ENCODE results near the gene PALM2AKAP2. TPM values are rescaled to one million over a fixed set of nuclear protein-coding genes. Genes with fewer than 3 reads are reported as not detected.

Gene PALM2AKAP2
- total RNA-seq, 1 experiment from 2014 or later, result 1.1 TPM

GRCh38 chr9:109765830-109766229, 14.2 kb upstream of the PALM2AKAP2 start:
- no peaks in the 10 kb centered on the region for H3K27me3 ChIP-seq (ENCODE audit: control insufficient read depth, insufficient read depth, low read length)

GRCh38 chr9:109766351-109766750, 13.6 kb upstream of the PALM2AKAP2 start:
- H3K27me3 ChIP-seq (ENCODE audit: control insufficient read depth, insufficient read depth, low read length), result no peaks in the 10 kb centered on the region
- H3K4me3 ChIP-seq (ENCODE audit: insufficient read depth, low read depth, low read length), result no peak overlapping the region
- no peak for DNase-seq
- no peaks in the 10 kb centered on the region for H3K36me3 ChIP-seq (replicated peaks; ENCODE audit: control insufficient read depth, insufficient read depth, low read length)

More at GRCh38 chr9:109765830-109766229, 14.2 kb upstream of the PALM2AKAP2 start:
- no peak for DNase-seq
- Histone ChIP-seq H3K4me3 (ENCODE audit: insufficient read depth, low read depth, low read length) (no peak overlapping the region), H3K36me3 (replicated peaks; ENCODE audit: control insufficient read depth, insufficient read depth, low read length) (no peaks in the 10 kb centered on the region)

- H3K36me3 ChIP-seq (replicated peaks; ENCODE audit: control insufficient read depth, insufficient read depth, low read length), result no peaks in the 10 kb centered on the region
- no peaks in the 10 kb centered on the region for H3K27me3 ChIP-seq (ENCODE audit: control insufficient read depth, insufficient read depth, low read length)
- DNase-seq, result peak; percentile 38
- no peak overlapping the region for H3K4me3 ChIP-seq (ENCODE audit: insufficient read depth, low read depth, low read length)
Observed at GRCh38 chr9:109767404-109767803, 12.6 kb upstream of the PALM2AKAP2 start.

GRCh38 chr9:109767814-109768213, 12.2 kb upstream of the PALM2AKAP2 start:
- Histone ChIP-seq H3K4me3 (ENCODE audit: insufficient read depth, low read depth, low read length) (no peak overlapping the region), H3K27me3 (ENCODE audit: control insufficient read depth, insufficient read depth, low read length) (no peaks in the 10 kb centered on the region), H3K36me3 (replicated peaks; ENCODE audit: control insufficient read depth, insufficient read depth, low read length) (no peaks in the 10 kb centered on the region)
- DNase-seq, result no peak

- Histone ChIP-seq H3K36me3 (replicated peaks; ENCODE audit: control insufficient read depth, insufficient read depth, low read length) (no peaks in the 10 kb centered on the region), H3K4me3 (ENCODE audit: insufficient read depth, low read depth, low read length) (no peak overlapping the region), H3K27me3 (ENCODE audit: control insufficient read depth, insufficient read depth, low read length) (no peaks in the 10 kb centered on the region)
- DNase-seq, result no peak
Observed at GRCh38 chr9:109769250-109769649, 10.7 kb upstream of the PALM2AKAP2 start.

GRCh38 chr9:109770101-109770500, 9.9 kb upstream of the PALM2AKAP2 start:
- Histone ChIP-seq H3K27me3 (ENCODE audit: control insufficient read depth, insufficient read depth, low read length) (no peaks in the 10 kb centered on the region), H3K4me3 (ENCODE audit: insufficient read depth, low read depth, low read length) (no peak overlapping the region), H3K36me3 (replicated peaks; ENCODE audit: control insufficient read depth, insufficient read depth, low read length) (no peaks in the 10 kb centered on the region)
- DNase-seq, result no peak

GRCh38 chr9:109771087-109771486, 8.9 kb upstream of the PALM2AKAP2 start:
- Histone ChIP-seq H3K36me3 (replicated peaks; ENCODE audit: control insufficient read depth, insufficient read depth, low read length) (no peaks in the 10 kb centered on the region), H3K4me3 (ENCODE audit: insufficient read depth, low read depth, low read length) (no peak overlapping the region), H3K27me3 (ENCODE audit: control insufficient read depth, insufficient read depth, low read length) (no peaks in the 10 kb centered on the region)
- no peak for DNase-seq

GRCh38 chr9:109771796-109772531, 8.0 kb upstream of the PALM2AKAP2 start:
- no peak for DNase-seq
- no peak overlapping the region for H3K4me3 ChIP-seq (ENCODE audit: insufficient read depth, low read depth, low read length)
- no peaks in the 10 kb centered on the region; the same call in 1 of the 2 replicates for H3K27me3 ChIP-seq (ENCODE audit: control insufficient read depth, insufficient read depth, low read length)
- H3K36me3 ChIP-seq (replicated peaks; ENCODE audit: control insufficient read depth, insufficient read depth, low read length), result no peaks in the 10 kb centered on the region

GRCh38 chr9:109775516-109775915, 4.5 kb upstream of the PALM2AKAP2 start:
- Histone ChIP-seq H3K27me3 (ENCODE audit: control insufficient read depth, insufficient read depth, low read length) (peaks cover 8% of the 10 kb centered on the region), H3K36me3 (replicated peaks; ENCODE audit: control insufficient read depth, insufficient read depth, low read length) (no peaks in the 10 kb centered on the region), H3K4me3 (ENCODE audit: insufficient read depth, low read depth, low read length) (no peak overlapping the region)
- DNase-seq, result no peak

GRCh38 chr9:109776391-109776790, 3.6 kb upstream of the PALM2AKAP2 start:
- Histone ChIP-seq H3K36me3 (replicated peaks; ENCODE audit: control insufficient read depth, insufficient read depth, low read length) (no peaks in the 10 kb centered on the region), H3K27me3 (ENCODE audit: control insufficient read depth, insufficient read depth, low read length) (peaks cover 15% of the 10 kb centered on the region), H3K4me3 (ENCODE audit: insufficient read depth, low read depth, low read length) (no peak overlapping the region)
- DNase-seq, result no peak

- H3K36me3 ChIP-seq (replicated peaks; ENCODE audit: control insufficient read depth, insufficient read depth, low read length), result no peaks in the 10 kb centered on the region
- H3K27me3 ChIP-seq (ENCODE audit: control insufficient read depth, insufficient read depth, low read length), result peaks cover 15% of the 10 kb centered on the region
- peak overlapping the region; percentile 62 for H3K4me3 ChIP-seq (ENCODE audit: insufficient read depth, low read depth, low read length)
- DNase-seq, result peak; percentile 44
Observed at GRCh38 chr9:109780453-109781033, 545 bp downstream of the PALM2AKAP2 start.

- Histone ChIP-seq H3K27me3 (ENCODE audit: control insufficient read depth, insufficient read depth, low read length) (peaks cover 15% of the 10 kb centered on the region), H3K4me3 (ENCODE audit: insufficient read depth, low read depth, low read length) (peak overlapping the region; percentile 62; the same call in 1 of the 2 replicates), H3K36me3 (replicated peaks; ENCODE audit: control insufficient read depth, insufficient read depth, low read length) (no peaks in the 10 kb centered on the region)
- DNase-seq, result no peak
Observed at GRCh38 chr9:109781086-109781485, 1.1 kb downstream of the PALM2AKAP2 start.

GRCh38 chr9:109781541-109782197, 1.7 kb downstream of the PALM2AKAP2 start:
- peaks cover 15% of the 10 kb centered on the region for H3K27me3 ChIP-seq (ENCODE audit: control insufficient read depth, insufficient read depth, low read length)
- H3K4me3 ChIP-seq (ENCODE audit: insufficient read depth, low read depth, low read length), result no peak overlapping the region
- H3K36me3 ChIP-seq (replicated peaks; ENCODE audit: control insufficient read depth, insufficient read depth, low read length), result no peaks in the 10 kb centered on the region
- DNase-seq, result no peak

- DNase-seq, result no peak
- Histone ChIP-seq H3K27me3 (ENCODE audit: control insufficient read depth, insufficient read depth, low read length) (no peaks in the 10 kb centered on the region; the same call in 1 of the 2 replicates), H3K36me3 (replicated peaks; ENCODE audit: control insufficient read depth, insufficient read depth, low read length) (no peaks in the 10 kb centered on the region), H3K4me3 (ENCODE audit: insufficient read depth, low read depth, low read length) (no peak overlapping the region)
Observed at GRCh38 chr9:109787735-109788134, 7.7 kb downstream of the PALM2AKAP2 start.

GRCh38 chr9:109789556-109789955, 9.6 kb downstream of the PALM2AKAP2 start:
- H3K36me3 ChIP-seq (replicated peaks; ENCODE audit: control insufficient read depth, insufficient read depth, low read length), result no peaks in the 10 kb centered on the region
- no peak overlapping the region for H3K4me3 ChIP-seq (ENCODE audit: insufficient read depth, low read depth, low read length)
- no peak for DNase-seq
- no peaks in the 10 kb centered on the region; the same call in 1 of the 2 replicates for H3K27me3 ChIP-seq (ENCODE audit: control insufficient read depth, insufficient read depth, low read length)

All from H7 (cell line).